ENCODE data around the gene PPP1R15A. TPM values are rescaled to one million over a fixed set of nuclear protein-coding genes. Genes with fewer than 3 reads are reported as not detected.
A peak's percentile ranks its signal among the peaks of the same experiment; 100 is the strongest.
"Not testable (repeated sequence)": the region's sequence is repeated elsewhere in the genome, so short reads cannot be mapped to it uniquely, and the experiment has no call there.

PPP1R15A gene
- total and polyA plus RNA-seq, 10 donors: 18.5 to 74.2 (median 46.7) TPM

DNA sequence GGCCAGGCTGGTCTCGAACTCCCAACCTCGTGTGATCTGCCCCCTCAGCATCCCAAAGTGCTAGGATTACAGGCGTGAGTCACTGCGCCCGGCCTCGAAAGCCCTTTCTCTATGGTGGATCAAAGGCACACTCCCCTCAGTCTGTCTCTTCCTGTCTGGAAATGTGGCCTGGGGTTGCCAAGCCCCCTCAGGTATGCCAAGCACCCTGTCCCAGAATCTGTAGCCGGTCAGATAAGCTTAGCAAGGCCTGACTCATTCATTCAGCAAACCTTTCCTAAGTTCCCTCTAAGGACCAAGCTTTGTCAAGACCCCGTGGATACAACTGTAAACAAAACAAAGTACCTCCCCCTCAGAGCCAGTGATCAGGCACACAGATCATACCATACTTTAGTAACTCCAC is 42.0 kb downstream of the PPP1R15A start:
- Histone ChIP-seq H3K27ac (no peak overlapping the region), H3K4me1 (peaks cover 0 to 16% (median 9%) of the 10 kb centered on the region in 6 donors), H3K9me3 (no peaks in the 10 kb centered on the region), H3K36me3 (peaks cover 2 to 100% (median 92%) of the 10 kb centered on the region in 6 donors), H3K4me3 (no peak overlapping the region), H3K27me3 (replicated peaks in 1 of 7) (no peaks in the 10 kb centered on the region)
- WGBS, 5 donors: 91 to 98% (median 96%) methylated on average over 8 of the region's 8 CpGs
- intact Hi-C loops (cut with DNase I; ENCODE audit: low total_unique reads): no loop called here
- TF ChIP-seq, protein P1, sequence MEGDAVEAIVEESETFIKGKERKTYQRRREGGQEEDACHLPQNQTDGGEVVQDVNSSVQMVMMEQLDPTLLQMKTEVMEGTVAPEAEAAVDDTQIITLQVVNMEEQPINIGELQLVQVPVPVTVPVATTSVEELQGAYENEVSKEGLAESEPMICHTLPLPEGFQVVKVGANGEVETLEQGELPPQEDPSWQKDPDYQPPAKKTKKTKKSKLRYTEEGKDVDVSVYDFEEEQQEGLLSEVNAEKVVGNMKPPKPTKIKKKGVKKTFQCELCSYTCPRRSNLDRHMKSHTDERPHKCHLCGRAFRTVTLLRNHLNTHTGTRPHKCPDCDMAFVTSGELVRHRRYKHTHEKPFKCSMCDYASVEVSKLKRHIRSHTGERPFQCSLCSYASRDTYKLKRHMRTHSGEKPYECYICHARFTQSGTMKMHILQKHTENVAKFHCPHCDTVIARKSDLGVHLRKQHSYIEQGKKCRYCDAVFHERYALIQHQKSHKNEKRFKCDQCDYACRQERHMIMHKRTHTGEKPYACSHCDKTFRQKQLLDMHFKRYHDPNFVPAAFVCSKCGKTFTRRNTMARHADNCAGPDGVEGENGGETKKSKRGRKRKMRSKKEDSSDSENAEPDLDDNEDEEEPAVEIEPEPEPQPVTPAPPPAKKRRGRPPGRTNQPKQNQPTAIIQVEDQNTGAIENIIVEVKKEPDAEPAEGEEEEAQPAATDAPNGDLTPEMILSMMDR (IDR thresholded peaks at IDR 0.05 in 8 of 11, conservative IDR thresholded peaks at IDR 0.05 in 3 of 11): no peak
- no peak for TF ChIP-seq POLR2AphosphoS5 (IDR thresholded peaks at IDR 0.05)
- no peak for TF ChIP-seq POLR2A (IDR thresholded peaks at IDR 0.05)
- no peak for DNase-seq

DNA sequence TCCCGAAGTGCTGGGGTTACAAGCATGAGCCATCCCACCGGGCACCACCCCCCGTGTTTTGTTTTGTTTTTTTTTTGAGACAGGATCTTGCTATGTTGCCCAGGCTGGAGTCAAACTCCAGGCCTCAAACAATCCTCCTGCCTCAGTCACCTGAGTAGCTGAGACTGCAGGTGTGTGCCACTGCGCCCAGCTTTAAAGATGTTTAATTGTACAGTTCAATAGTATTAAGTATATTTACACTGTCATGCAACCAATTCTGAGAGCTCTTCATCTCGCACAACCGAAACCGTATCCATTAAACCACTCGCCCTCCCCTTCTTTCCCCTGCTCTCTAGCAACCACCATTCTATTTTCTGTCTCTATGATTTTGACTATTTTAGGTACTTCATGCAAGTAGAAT is 43.5 kb downstream of the PPP1R15A start:
- H3K4me1 ChIP-seq: peaks cover 0 to 7% (median 0%) of the 10 kb centered on the region in 6 donors
- intact Hi-C loops (cut with DNase I; ENCODE audit: low total_unique reads): no loop called here
- TF ChIP-seq, protein P1 (IDR thresholded peaks at IDR 0.05 in 8 of 11, conservative IDR thresholded peaks at IDR 0.05 in 3 of 11): no peak
- TF ChIP-seq POLR2A (IDR thresholded peaks at IDR 0.05) (no peak), POLR2AphosphoS5 (IDR thresholded peaks at IDR 0.05) (no peak)
- no peaks in the 10 kb centered on the region for H3K9me3 ChIP-seq
- no peak for DNase-seq
- H3K4me3 ChIP-seq: no peak overlapping the region
- no peak overlapping the region for H3K27ac ChIP-seq
- H3K27me3 ChIP-seq (replicated peaks in 1 of 7): no peaks in the 10 kb centered on the region
- 86 to 92% (median 88%) methylated on average over 8 of the region's 8 CpGs for WGBS, 5 donors
- peaks cover 2 to 100% (median 89%) of the 10 kb centered on the region in 6 donors for H3K36me3 ChIP-seq

DNA sequence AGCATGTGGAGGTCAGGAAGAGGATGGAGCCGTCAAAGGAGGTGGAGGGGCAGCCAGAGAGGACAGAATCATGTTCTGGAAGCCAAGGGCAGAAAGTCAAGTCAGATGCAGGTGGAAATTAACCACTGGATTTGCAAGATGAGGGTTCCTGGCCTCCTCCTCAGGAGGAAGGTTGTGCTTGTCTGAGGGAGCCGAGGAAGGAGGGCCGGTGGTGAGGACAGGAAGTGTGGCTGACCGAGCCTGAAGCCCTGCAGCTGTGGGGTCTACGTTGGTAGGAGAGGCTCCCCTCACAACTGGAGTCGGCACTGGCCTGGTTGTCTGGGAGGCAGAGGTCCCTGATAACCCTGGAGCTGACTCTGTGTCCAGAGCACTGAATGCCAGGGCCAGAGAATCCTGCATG is 45.9 kb downstream of the PPP1R15A start:
- TF ChIP-seq, protein P1 (IDR thresholded peaks at IDR 0.05 in 8 of 11, conservative IDR thresholded peaks at IDR 0.05 in 3 of 11): no peak
- no peak for TF ChIP-seq POLR2A (IDR thresholded peaks at IDR 0.05)
- TF ChIP-seq POLR2AphosphoS5 (IDR thresholded peaks at IDR 0.05): peak in 2 of 3 donors; percentile 16 to 23
- no peak for DNase-seq
- H3K9me3 ChIP-seq: no peaks in the 10 kb centered on the region
- H3K27ac ChIP-seq: peak overlapping the region in 2 of 8 donors; percentile 11 to 55
- H3K27me3 ChIP-seq (replicated peaks in 1 of 7): no peaks in the 10 kb centered on the region
- H3K4me1 ChIP-seq: peaks cover 0 to 7% (median 0%) of the 10 kb centered on the region in 6 donors
- WGBS, 5 donors: 47 to 63% (median 54%) methylated on average over 6 of the region's 6 CpGs
- H3K4me3 ChIP-seq: no peak overlapping the region
- peaks cover 2 to 100% (median 87%) of the 10 kb centered on the region in 6 donors for H3K36me3 ChIP-seq
- intact Hi-C loops (cut with DNase I; ENCODE audit: low total_unique reads): no loop called here

DNA sequence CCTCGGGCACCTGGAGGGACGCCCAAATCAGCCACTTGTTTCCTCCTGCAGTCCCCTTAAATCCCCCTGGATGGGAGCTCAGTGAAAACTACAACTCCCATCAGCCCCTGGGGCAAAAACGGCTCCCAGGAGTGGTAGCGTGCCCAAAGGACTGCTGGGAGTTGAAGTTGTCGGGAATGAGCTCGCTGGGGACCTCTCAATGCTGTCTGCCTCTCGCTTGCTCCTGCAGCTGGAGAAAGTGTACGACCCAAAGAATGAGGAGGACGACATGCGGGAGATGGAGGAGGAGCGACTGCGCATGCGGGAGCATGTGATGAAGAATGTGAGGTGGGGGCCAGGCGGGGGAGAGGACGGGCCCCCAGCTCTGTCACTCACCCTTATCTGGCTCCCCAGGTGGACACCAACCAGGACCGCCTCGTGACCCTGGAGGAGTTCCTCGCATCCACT is 46.6 kb downstream of the PPP1R15A start:
- Histone ChIP-seq H3K27me3 (replicated peaks in 1 of 7) (no peaks in the 10 kb centered on the region), H3K9me3 (no peaks in the 10 kb centered on the region), H3K4me3 (no peak overlapping the region), H3K36me3 (peaks cover 2 to 100% (median 84%) of the 10 kb centered on the region in 6 donors), H3K4me1 (peaks cover 0 to 7% (median 0%) of the 10 kb centered on the region in 6 donors), H3K27ac (no peak overlapping the region)
- no peak for DNase-seq
- intact Hi-C loops (cut with DNase I; ENCODE audit: low total_unique reads): no loop called here
- TF ChIP-seq POLR2AphosphoS5 (IDR thresholded peaks at IDR 0.05): peak in 2 of 3 donors; percentile 20 to 54
- TF ChIP-seq, protein P1 (IDR thresholded peaks at IDR 0.05 in 8 of 11, conservative IDR thresholded peaks at IDR 0.05 in 3 of 11): no peak
- 87 to 95% (median 92%) methylated on average over 16 to 18 of the region's 18 CpGs for WGBS, 5 donors

DNA sequence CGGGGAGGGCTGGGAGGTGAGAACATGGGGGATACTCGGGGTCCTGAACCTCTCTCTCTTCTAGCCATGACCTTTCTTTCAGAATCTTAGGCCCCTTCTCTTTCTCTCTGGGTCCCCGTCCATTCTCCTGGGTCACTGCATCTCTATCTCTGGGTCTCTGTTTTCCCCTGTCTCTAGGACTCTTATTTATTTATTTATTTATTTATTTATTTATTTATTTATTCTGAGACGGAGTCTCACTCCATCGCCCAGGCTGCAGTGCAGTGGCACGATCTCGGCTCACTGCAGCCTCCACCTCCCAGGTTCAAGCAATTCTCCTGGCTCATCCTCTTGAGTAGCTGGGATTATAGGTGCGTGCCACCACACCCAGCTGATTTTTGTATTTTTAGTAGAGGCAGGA is 47.0 kb downstream of the PPP1R15A start:
- H3K27ac ChIP-seq; intact Hi-C loops (cut with DNase I; ENCODE audit: low total_unique reads); H3K4me1 ChIP-seq; H3K27me3 ChIP-seq (replicated peaks in 1 of 7); DNase-seq; H3K4me3 ChIP-seq; H3K9me3 ChIP-seq: not testable (repeated sequence)
- H3K36me3 ChIP-seq: peaks cover 2 to 100% (median 79%) of the 10 kb centered on the region in 6 donors
- WGBS, 5 donors: 89 to 96% (median 94%) methylated on average over 8 of the region's 8 CpGs
